AG04450 (cell line): ENCODE measurements around the gene DNAH8. TPM values are rescaled to one million over a fixed set of nuclear protein-coding genes. Genes with fewer than 3 reads are reported as not detected.

Experiments used
- CTCF ChIA-PET: fragments of 300-600, 350-600 bp; formaldehyde crosslinking; extraction: SDS; loops from one replicate; lab custom pipeline; 2022; ENCODE audit warnings: antibody characterized with exemption, inconsistent platforms; lab: Charles Lee
- POLR2A ChIA-PET: fragments of 350-600 bp; formaldehyde crosslinking; extraction: SDS; loops from one replicate; lab custom pipeline; 2021; ENCODE audit warnings: antibody characterized with exemption, inconsistent platforms; lab: Yijun Ruan, JAX
- DNase-seq: peaks from one replicate; pipeline ENCODE4 v3.0.0-alpha.2; 2011; ENCODE audit warnings: low read depth, low spot score
- H3K27ac ChIP-seq: one replicate; pipeline ENCODE4 v1.5.1; 2012; ENCODE audit warnings: low read depth, low read length, control low read depth
- H3K27me3 ChIP-seq: one replicate; pipeline ENCODE4 v1.6.0; 2012; ENCODE audit warnings: low read length; ENCODE audit not compliant: control insufficient read depth, insufficient read depth
- H3K4me3 ChIP-seq: 2 replicates; pipeline ENCODE4 v1.5.1; 2011; ENCODE audit warnings: mild to moderate bottlenecking, low read depth, low read length, control low read depth
- H3K9me3 ChIP-seq: 2 replicates; pipeline ENCODE4 v1.5.1; 2012; ENCODE audit warnings: low read length; ENCODE audit not compliant: control insufficient read depth, insufficient read depth
- polyA plus RNA-seq: library from polyadenylated mRNA; depleted of rRNA; stranded (reverse); fragments of >200 nt; gene quantifications from 2 replicates; pipeline ENCODE4 v1.2.3, GENCODE V29; 2011
- TF ChIP-seq, protein P1 (sequence below): IDR thresholded peaks from 2 replicates; pipeline ENCODE4 v1.5.1; 2011; ENCODE audit warnings: low read depth, low read length, control low read depth, inconsistent platforms

Gene DNAH8
- polyA plus RNA-seq, 1 experiment: not detected

DNA sequence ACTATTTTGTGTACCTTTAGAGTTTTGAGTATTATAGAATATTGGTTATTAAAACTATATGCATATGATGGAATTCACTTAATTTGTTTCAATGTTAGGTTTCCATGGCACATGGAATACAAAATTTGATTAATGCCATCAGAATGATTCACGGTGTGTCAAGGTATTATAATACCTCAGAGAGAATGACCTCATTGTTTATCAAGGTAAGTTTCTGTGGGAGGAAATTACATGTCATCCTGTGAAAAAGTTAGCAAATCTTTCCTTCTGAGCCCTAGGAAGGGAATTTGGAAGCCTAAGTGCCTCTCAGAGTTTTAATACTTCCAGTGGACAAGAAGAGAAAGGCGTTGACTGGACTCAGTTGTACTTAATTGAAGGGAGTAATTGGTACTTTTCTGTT is 40.8 kb downstream of the DNAH8 start:
- no peak for DNase-seq
- Histone ChIP-seq H3K9me3 (no peaks in the 10 kb centered on the region), H3K27me3 (no peaks in the 10 kb centered on the region), H3K27ac (no peak overlapping the region), H3K4me3 (no peak overlapping the region)
- POLR2A ChIA-PET: no interaction called here
- TF ChIP-seq, protein P1, sequence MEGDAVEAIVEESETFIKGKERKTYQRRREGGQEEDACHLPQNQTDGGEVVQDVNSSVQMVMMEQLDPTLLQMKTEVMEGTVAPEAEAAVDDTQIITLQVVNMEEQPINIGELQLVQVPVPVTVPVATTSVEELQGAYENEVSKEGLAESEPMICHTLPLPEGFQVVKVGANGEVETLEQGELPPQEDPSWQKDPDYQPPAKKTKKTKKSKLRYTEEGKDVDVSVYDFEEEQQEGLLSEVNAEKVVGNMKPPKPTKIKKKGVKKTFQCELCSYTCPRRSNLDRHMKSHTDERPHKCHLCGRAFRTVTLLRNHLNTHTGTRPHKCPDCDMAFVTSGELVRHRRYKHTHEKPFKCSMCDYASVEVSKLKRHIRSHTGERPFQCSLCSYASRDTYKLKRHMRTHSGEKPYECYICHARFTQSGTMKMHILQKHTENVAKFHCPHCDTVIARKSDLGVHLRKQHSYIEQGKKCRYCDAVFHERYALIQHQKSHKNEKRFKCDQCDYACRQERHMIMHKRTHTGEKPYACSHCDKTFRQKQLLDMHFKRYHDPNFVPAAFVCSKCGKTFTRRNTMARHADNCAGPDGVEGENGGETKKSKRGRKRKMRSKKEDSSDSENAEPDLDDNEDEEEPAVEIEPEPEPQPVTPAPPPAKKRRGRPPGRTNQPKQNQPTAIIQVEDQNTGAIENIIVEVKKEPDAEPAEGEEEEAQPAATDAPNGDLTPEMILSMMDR: no peak
- CTCF ChIA-PET: no interaction called here

DNA sequence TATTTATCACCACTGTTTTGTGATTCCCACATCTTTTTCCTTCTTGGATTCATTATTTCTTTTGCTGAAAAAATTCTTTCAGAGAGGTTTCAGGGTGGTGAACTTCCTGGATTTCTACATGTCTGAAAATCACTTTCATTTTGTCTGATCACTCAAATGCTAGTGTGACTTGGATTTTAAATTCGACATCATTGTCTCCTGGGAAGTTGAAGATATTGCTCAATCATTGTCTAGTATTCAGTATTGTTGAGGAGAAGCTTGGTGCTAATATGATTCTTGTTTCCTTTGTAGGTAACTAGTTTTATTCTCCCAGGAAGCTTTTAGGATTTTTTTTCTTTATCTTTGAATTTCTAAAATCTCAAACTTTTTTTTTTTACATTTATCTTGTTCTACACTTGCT is 45.0 kb downstream of the DNAH8 start:
- DNase-seq: no peak
- H3K27me3 ChIP-seq: peaks cover 2% of the 10 kb centered on the region
- TF ChIP-seq, protein P1: no peak
- H3K9me3 ChIP-seq: no peaks in the 10 kb centered on the region
- CTCF ChIA-PET: interaction anchor here (0.7 kb wide), 1 partner anchor 14 kb away, joined by 3 read pairs; no protein-coding TSS in a partner anchor
- no peak overlapping the region for H3K27ac ChIP-seq
- POLR2A ChIA-PET: no interaction called here
- H3K4me3 ChIP-seq: no peak overlapping the region

DNA sequence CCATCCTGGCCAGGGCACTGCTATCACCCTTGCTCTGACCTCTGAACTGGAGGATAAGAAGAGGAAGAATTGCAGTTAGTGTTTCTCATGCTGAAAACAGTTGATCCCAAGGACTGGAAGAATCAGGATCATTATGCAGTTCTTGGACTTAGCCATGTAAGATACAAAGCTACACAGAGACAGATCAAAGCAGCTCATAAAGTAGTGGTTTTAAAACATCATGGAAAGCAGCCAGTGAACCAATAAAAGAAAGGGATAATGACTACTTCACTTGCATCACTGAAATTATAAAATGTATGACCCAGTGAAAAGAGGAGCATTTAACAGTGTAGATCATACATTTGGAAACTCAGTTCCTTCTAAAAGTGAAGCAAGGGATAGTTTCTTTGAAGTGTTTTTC is 47.7 kb downstream of the DNAH8 start:
- Histone ChIP-seq H3K4me3 (no peak overlapping the region), H3K27ac (no peak overlapping the region), H3K27me3 (peaks cover 2% of the 10 kb centered on the region), H3K9me3 (no peaks in the 10 kb centered on the region)
- POLR2A ChIA-PET: interaction anchor here (0.6 kb wide), 1 partner anchor 16 kb away, joined by 3 read pairs; no protein-coding TSS in a partner anchor
- DNase-seq: no peak
- CTCF ChIA-PET: no interaction called here
- TF ChIP-seq, protein P1: no peak

DNA sequence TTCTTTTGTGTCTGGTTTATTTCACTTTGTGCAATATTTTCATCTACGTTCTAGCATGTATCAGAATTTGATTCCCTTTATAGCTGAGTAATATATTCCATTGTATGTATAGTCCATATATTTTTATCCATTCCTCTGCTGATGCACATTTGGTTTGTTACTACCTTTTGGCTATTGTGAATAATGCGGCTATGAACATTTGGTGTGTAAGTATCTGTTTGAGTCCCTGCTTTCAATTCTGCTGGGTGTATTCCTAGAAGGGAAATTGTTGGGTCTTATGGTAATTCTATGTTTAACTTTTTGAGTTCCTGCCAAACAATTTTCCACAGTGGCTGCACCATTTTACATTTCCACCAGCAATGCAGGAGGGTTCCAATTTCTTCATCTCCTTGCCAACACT is 52.4 kb downstream of the DNAH8 start:
- CTCF ChIA-PET: no interaction called here
- H3K27ac ChIP-seq: no peak overlapping the region
- peaks cover 1% of the 10 kb centered on the region for H3K27me3 ChIP-seq
- DNase-seq: no peak
- no peak overlapping the region for H3K4me3 ChIP-seq
- POLR2A ChIA-PET: no interaction called here
- TF ChIP-seq, protein P1: no peak
- H3K9me3 ChIP-seq: no peaks in the 10 kb centered on the region

DNA sequence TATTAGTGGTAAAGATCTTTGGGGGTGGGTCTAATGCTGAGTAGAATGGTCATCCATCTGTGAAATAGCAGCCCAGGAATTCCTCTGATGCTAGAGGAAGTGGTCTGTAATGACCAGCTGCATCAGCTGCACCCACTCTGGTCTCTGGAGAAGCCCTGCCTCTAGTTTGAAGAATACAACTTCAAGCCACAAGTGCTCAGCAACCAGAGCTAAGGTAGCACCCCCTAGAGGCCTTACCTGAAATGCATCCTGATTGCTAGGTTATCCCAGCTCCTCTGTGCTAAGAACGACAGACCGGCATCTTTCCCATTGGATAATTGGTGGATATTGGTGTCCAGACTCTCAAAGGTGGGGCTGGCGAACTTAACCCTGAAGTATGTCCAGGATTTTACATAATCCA is 58.2 kb downstream of the DNAH8 start:
- Histone ChIP-seq H3K4me3 (no peak overlapping the region), H3K27ac (no peak overlapping the region), H3K9me3 (no peaks in the 10 kb centered on the region), H3K27me3 (no peaks in the 10 kb centered on the region)
- CTCF ChIA-PET: no interaction called here
- no peak for DNase-seq
- TF ChIP-seq, protein P1: 0 out of 2 replicates have a peak, but pooled peaks have one; percentile 12
- POLR2A ChIA-PET: no interaction called here
